Loucy (cell line): ENCODE measurements around the gene RNF126.
"Not testable (repeated sequence)": the region's sequence is repeated elsewhere in the genome, so short reads cannot be mapped to it uniquely, and the experiment has no call there.

Experiments
- H2AFZ ChIP-seq: fragments of 200-600 bp; sonication (generic); 2 replicates; pipeline ENCODE4 v1.6.0; 2016; ENCODE audit warnings: antibody characterized with exemption, mild to moderate bottlenecking, low read length, moderate library complexity
- H3F3A ChIP-seq: fragments of 200-600 bp; 2 replicates; pipeline ENCODE4 v1.6.0; 2016; ENCODE audit warnings: antibody characterized with exemption, low read depth, mild to moderate bottlenecking
- H3K27me3 ChIP-seq: fragments of 200-600 bp; sonication (generic); 2 replicates; pipeline ENCODE4 v1.6.1; 2014; ENCODE audit warnings: low read length, mild to moderate bottlenecking; ENCODE audit not compliant: insufficient read depth, poor library complexity, severe bottlenecking
- H3K36me3 ChIP-seq: fragments of 200-600 bp; sonication (generic); 2 replicates; pipeline ENCODE4 v1.6.1; 2016; ENCODE audit warnings: low read length; ENCODE audit not compliant: insufficient read depth
- H3K4me1 ChIP-seq: fragments of 200-600 bp; sonication (generic); 2 replicates; pipeline ENCODE4 v1.5.1; 2014; ENCODE audit warnings: low read length, mild to moderate bottlenecking; ENCODE audit not compliant: insufficient read depth, poor library complexity, severe bottlenecking
- H3K4me2 ChIP-seq: fragments of 200-600 bp; sonication (generic); 2 replicates; pipeline ENCODE4 v1.6.0; 2014; ENCODE audit warnings: antibody characterized with exemption, low read length, low read depth, mild to moderate bottlenecking; ENCODE audit not compliant: poor library complexity, severe bottlenecking
- H3K4me3 ChIP-seq: fragments of 200-600 bp; sonication (generic); 2 replicates; pipeline ENCODE4 v1.5.1; 2014; ENCODE audit warnings: low read length, mild to moderate bottlenecking, mixed read lengths; ENCODE audit not compliant: poor library complexity, severe bottlenecking
- H3K79me2 ChIP-seq: fragments of 200-600 bp; sonication (generic); 2 replicates; pipeline ENCODE4 v1.6.1; 2014; ENCODE audit warnings: low read length; ENCODE audit not compliant: insufficient read depth
- H3K9ac ChIP-seq: fragments of 200-600 bp; sonication (generic); 2 replicates; pipeline ENCODE4 v1.6.0; 2014; ENCODE audit warnings: mild to moderate bottlenecking, low read depth, low read length, moderate library complexity; ENCODE audit not compliant: poor library complexity, severe bottlenecking
- H3K9me2 ChIP-seq: fragments of 200-600 bp; sonication (generic); replicated peaks from 2 replicates; pipeline ENCODE4 v1.6.1; 2016; ENCODE audit warnings: low read depth, low read length, mixed read lengths
- H3K9me3 ChIP-seq: fragments of 200-600 bp; sonication (generic); 2 replicates; pipeline ENCODE4 v1.6.1; 2014; ENCODE audit warnings: mild to moderate bottlenecking, antibody characterized with exemption, low read length, low read depth; ENCODE audit not compliant: insufficient read depth
- H4K20me1 ChIP-seq: fragments of 200-600 bp; sonication (generic); 2 replicates; pipeline ENCODE4 v1.6.0; 2014; ENCODE audit warnings: antibody characterized with exemption, low read length, mild to moderate bottlenecking; ENCODE audit not compliant: insufficient read depth, poor library complexity, severe bottlenecking
- EZH2phosphoT487 ChIP-seq: fragments of 200-600 bp; IDR thresholded peaks from 2 replicates; pipeline ENCODE4 v1.6.1; 2018; ENCODE audit warnings: antibody characterized with exemption, mild to moderate bottlenecking, moderate library complexity, borderline replicate concordance
- TF ChIP-seq, protein P1 (sequence below): fragments of 200-600 bp; sonication (generic); conservative IDR thresholded peaks from 2 replicates; pipeline ENCODE4 v1.5.1; 2014; ENCODE audit warnings: mild to moderate bottlenecking, antibody characterized with exemption, low read length

The RNF126 gene

DNA sequence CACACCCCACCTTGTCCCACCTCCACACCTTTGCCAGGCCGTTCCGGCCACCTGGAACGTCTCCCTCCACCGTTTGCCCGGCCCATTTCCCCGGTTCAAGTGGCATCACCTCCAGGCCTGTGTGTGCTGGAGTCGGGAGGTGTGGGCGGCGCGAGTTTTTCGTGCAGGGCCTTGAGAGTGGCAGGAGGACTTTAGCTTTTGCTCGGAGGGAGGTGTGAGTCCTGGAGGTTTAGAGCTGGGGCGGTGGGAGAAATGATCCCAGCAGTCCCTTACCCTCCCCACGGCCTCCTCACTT lies 41.4 kb upstream of the RNF126 start:
- Histone ChIP-seq H3K4me2 (no peak overlapping the region), H3K27me3 (no peaks in the 10 kb centered on the region), H3K9me2 (no peaks in the 10 kb centered on the region), H3K36me3 (no peaks in the 10 kb centered on the region), H4K20me1 (no peaks in the 10 kb centered on the region), H3K4me1 (peaks cover 3% of the 10 kb centered on the region), H2AFZ (no peak overlapping the region), H3F3A (no peaks in the 10 kb centered on the region), H3K4me3 (no peak overlapping the region), H3K79me2 (peaks cover 2% of the 10 kb centered on the region; the same call in 1 of the 2 replicates), H3K9ac (no peak overlapping the region), H3K9me3 (no peaks in the 10 kb centered on the region)
- TF ChIP-seq, protein P1, sequence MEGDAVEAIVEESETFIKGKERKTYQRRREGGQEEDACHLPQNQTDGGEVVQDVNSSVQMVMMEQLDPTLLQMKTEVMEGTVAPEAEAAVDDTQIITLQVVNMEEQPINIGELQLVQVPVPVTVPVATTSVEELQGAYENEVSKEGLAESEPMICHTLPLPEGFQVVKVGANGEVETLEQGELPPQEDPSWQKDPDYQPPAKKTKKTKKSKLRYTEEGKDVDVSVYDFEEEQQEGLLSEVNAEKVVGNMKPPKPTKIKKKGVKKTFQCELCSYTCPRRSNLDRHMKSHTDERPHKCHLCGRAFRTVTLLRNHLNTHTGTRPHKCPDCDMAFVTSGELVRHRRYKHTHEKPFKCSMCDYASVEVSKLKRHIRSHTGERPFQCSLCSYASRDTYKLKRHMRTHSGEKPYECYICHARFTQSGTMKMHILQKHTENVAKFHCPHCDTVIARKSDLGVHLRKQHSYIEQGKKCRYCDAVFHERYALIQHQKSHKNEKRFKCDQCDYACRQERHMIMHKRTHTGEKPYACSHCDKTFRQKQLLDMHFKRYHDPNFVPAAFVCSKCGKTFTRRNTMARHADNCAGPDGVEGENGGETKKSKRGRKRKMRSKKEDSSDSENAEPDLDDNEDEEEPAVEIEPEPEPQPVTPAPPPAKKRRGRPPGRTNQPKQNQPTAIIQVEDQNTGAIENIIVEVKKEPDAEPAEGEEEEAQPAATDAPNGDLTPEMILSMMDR: no peak
- TF ChIP-seq EZH2phosphoT487: no peak

DNA sequence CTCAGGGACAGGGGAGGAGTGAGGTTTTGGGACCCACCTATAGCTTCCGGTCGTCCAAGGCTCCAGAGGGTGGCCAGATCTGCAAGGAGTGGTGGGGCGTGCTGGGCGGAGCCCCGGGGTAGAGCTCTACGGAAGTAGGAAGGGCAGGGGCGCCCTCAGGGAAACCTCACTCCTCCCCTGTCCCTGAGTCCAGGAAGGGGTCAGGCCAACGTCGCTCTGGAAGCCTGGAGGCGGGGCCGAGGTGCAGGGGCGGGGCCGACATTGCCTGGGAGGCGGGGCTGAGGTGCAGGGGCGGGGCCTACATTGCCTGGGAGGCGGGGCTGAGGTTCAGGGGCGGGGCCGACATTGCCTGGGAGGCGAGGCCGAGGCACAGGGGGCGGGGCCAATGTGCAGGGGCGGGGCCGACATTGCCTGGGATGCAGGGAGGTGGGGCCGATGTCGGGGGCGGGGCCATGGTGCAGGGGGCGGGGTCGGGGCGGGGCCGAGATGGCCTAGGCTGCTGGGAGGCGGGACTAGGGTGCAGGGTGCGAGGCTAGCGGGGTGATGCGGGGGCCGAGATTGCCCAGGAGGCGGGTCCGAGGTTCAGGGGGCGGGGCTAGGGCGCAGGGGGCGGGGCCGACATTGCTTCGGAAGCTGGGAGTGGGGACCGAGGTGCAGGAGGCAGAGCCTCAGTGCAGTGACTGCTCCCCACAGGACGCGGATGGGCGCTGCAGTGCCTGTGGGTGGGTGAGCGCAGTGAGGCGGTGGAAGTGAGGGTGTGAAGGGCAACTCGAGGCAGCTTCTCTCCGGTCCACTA lies 40.8 kb upstream of the RNF126 start:
- H3K9me2 ChIP-seq: no peaks in the 10 kb centered on the region
- H3K79me2 ChIP-seq: no peaks in the 10 kb centered on the region
- no peak overlapping the region for H3K4me2 ChIP-seq
- no peaks in the 10 kb centered on the region for H3K27me3 ChIP-seq
- no peaks in the 10 kb centered on the region for H3K36me3 ChIP-seq
- no peaks in the 10 kb centered on the region for H4K20me1 ChIP-seq
- H2AFZ ChIP-seq: no peak overlapping the region
- TF ChIP-seq, protein P1: no peak
- no peak for TF ChIP-seq EZH2phosphoT487
- H3K4me1 ChIP-seq: peaks cover 3% of the 10 kb centered on the region
- no peak overlapping the region for H3K9ac ChIP-seq
- H3K9me3 ChIP-seq: no peaks in the 10 kb centered on the region
- H3F3A ChIP-seq: no peaks in the 10 kb centered on the region
- H3K4me3 ChIP-seq: no peak overlapping the region

DNA sequence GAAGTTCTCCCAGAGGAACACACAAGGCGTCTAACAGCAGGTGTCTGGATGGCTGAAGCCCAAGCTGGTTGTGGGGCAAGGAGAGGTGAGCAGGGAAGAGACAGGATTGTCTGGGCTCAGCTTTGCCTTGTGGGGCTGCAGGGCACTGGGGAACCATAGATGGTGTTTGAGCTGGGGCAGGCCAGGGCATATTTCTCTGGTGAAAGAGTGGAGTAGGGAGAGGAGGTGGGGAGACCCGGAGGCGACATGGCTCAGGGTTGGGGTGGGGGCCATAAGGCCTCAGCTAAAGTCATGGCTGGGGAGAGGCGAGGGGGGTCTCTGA lies 40.3 kb upstream of the RNF126 start:
- no peak overlapping the region for H2AFZ ChIP-seq
- H3K4me1 ChIP-seq: peaks cover under 1% of the 10 kb centered on the region
- H3K4me3 ChIP-seq: no peak overlapping the region

DNA sequence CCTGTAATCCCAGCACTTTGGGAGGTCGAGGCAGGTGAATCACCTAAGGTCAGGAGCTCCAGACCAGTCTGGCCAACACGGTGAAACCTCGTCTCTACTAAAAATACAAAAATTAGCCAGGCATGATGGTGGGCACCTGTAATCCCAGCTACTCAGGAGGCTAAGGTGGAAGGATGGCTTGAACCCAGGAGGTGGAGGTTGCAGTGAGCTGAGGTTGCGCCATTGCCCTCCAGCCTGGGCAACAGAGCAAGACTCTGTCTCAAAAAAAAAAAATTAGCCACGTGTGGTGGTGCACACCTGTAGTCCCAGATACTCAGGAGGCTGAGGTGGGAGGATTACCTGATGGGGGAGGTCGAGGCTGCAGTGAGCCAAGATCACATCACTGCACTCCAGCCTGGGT lies 39.8 kb upstream of the RNF126 start:
- not testable (repeated sequence) for H3K27me3 ChIP-seq, H3K36me3 ChIP-seq, H3K4me2 ChIP-seq, H3K9me3 ChIP-seq, H3K9ac ChIP-seq, H3K4me1 ChIP-seq, H3F3A ChIP-seq, H3K9me2 ChIP-seq, H3K4me3 ChIP-seq, H4K20me1 ChIP-seq, H3K79me2 ChIP-seq, H2AFZ ChIP-seq

More for the DNA sequence above, 40.3 kb upstream of the RNF126 start:
- Histone ChIP-seq H3K79me2 (no peaks in the 10 kb centered on the region), H3K27me3 (no peaks in the 10 kb centered on the region), H3K9ac (no peak overlapping the region), H3F3A (no peaks in the 10 kb centered on the region), H3K36me3 (no peaks in the 10 kb centered on the region), H4K20me1 (no peaks in the 10 kb centered on the region), H3K9me3 (no peaks in the 10 kb centered on the region), H3K4me2 (no peak overlapping the region), H3K9me2 (no peaks in the 10 kb centered on the region)
- TF ChIP-seq, protein P1: no peak
- no peak for TF ChIP-seq EZH2phosphoT487

DNA sequence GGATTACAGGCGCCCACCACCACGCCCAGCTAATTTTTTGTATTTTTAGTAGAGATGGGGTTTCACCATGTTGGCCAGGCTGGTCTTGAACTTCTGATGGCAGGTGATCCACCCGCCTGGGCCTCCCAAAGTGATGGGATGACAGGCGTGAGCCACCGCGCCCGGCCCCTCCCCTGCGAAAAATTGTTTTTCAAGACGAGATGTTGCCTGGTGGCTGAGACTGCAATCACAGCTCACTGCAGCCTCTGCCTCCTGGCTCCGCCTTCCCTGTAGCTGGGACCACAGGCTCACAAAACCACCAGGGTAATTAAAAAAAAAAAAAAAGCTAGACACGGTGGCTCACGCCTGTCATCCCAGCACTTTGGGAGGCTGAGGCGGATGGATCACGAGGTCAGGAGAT lies 36.9 kb upstream of the RNF126 start:
- not testable (repeated sequence) for H3K4me2 ChIP-seq, H3K9me2 ChIP-seq, H2AFZ ChIP-seq, H3K4me3 ChIP-seq, H3K9me3 ChIP-seq, H3K9ac ChIP-seq, H3K36me3 ChIP-seq, H3F3A ChIP-seq, H4K20me1 ChIP-seq, H3K27me3 ChIP-seq
- peaks cover 11% of the 10 kb centered on the region for H3K4me1 ChIP-seq
- H3K79me2 ChIP-seq: peaks cover 12% of the 10 kb centered on the region
